Loucy (cell line): Measurements from ENCODE around the gene CACNB3.

Experiments used
- EZH2phosphoT487 ChIP-seq: fragments of 200-600 bp; IDR thresholded peaks from 2 replicates; pipeline ENCODE4 v1.6.1; 2018; ENCODE audit warnings: antibody characterized with exemption, mild to moderate bottlenecking, moderate library complexity, borderline replicate concordance
- TF ChIP-seq, protein P1 (sequence below): fragments of 200-600 bp; sonication (generic); conservative IDR thresholded peaks from 2 replicates; pipeline ENCODE4 v1.5.1; 2014; ENCODE audit warnings: mild to moderate bottlenecking, antibody characterized with exemption, low read length

DNA sequence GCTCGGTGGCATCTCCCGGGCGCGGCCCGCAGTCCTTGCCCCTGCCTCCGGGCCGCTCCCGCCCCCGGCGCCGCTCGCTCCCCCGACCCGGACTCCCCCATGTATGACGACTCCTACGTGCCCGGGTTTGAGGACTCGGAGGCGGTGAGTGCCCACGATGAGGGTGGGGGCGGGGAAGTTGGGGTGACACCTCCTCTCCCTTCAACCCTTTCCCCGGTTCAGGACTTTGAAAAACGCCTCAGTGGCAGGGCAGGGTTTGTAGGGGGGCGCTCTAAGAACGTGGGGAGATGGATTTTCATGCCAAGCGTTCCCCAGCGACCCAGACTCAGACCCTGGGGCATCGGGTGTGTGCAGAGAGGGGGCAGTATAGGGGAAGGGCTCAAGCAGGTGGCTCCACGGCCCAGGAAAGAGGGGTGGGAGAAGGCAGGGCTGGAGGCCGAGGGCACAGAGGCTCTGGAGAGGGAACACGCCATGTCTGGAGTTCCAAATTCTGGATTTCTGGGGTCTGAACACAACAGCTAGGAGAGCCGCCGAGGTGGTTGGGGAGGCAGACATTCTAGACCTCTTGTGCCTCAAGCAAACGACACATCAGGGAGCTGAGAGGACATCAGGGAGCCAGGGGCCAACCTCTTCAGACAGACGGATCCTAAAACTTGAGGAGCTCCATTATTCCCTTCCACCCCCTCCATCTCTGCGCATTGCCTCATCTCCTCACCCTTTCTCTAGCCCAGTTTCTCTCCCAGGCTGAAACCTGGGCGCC, 715 bp downstream of the CACNB3 start:
- TF ChIP-seq, protein P1, sequence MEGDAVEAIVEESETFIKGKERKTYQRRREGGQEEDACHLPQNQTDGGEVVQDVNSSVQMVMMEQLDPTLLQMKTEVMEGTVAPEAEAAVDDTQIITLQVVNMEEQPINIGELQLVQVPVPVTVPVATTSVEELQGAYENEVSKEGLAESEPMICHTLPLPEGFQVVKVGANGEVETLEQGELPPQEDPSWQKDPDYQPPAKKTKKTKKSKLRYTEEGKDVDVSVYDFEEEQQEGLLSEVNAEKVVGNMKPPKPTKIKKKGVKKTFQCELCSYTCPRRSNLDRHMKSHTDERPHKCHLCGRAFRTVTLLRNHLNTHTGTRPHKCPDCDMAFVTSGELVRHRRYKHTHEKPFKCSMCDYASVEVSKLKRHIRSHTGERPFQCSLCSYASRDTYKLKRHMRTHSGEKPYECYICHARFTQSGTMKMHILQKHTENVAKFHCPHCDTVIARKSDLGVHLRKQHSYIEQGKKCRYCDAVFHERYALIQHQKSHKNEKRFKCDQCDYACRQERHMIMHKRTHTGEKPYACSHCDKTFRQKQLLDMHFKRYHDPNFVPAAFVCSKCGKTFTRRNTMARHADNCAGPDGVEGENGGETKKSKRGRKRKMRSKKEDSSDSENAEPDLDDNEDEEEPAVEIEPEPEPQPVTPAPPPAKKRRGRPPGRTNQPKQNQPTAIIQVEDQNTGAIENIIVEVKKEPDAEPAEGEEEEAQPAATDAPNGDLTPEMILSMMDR, result peak; percentile 45
- no peak for TF ChIP-seq EZH2phosphoT487
